Ascending aorta (tissue), 2 donors: Measurements from ENCODE around the gene PRRC2B. TPM values are rescaled to one million over a fixed set of nuclear protein-coding genes. Genes with fewer than 3 reads are reported as not detected.

Experiments
- DNase-seq, 2 donors: peaks; one replicate each; pipeline ENCODE4 v3.0.0-alpha.2; 2019; ENCODE audit warnings: low spot score in 2 of 2
- H3K27ac ChIP-seq, 2 donors: fragments of 200-600 bp; sonication (generic); one replicate each; pipeline ENCODE4 v1.5.1; 2016 to 2017; ENCODE audit warnings: mild to moderate bottlenecking in 1 of 2
- H3K27me3 ChIP-seq: fragments of 200-600 bp; sonication (generic); one replicate; pipeline ENCODE4 v1.5.1; 2017
- H3K36me3 ChIP-seq, 2 donors: fragments of 200-600 bp; sonication (generic); one replicate each; pipeline ENCODE4 v1.5.1; 2016
- H3K4me1 ChIP-seq, 2 donors: fragments of 200-600 bp; sonication (generic); one replicate each; pipeline ENCODE4 v1.5.1; 2016 to 2017; ENCODE audit warnings: mild to moderate bottlenecking in 1 of 2
- H3K4me3 ChIP-seq, 2 donors: fragments of 200-600 bp; sonication (generic); one replicate each; pipeline ENCODE4 v1.5.1; 2016 to 2017; ENCODE audit warnings: mild to moderate bottlenecking in 1 of 2
- H3K9me3 ChIP-seq, 2 donors: fragments of 200-600 bp; sonication (generic); one replicate each; pipeline ENCODE4 v1.5.1; 2016
- intact Hi-C: fragments of 100-400 bp; cut with DNase I; formaldehyde crosslinking; loops from one replicate; pipeline ENCODE4 v1.15.1; 2023
- total RNA-seq: library from RNA; depleted of rRNA; stranded (reverse); fragments of >200 nt; gene quantifications from one replicate; pipeline ENCODE4 v1.1.0, GENCODE V29; 2016
- TF ChIP-seq, protein P1 (sequence below), 3 experiments: fragments of 200-600 bp in 2 of 3; fragments of 450-650 bp in 1 of 3; sonication (generic) in 2 of 3; IDR thresholded peaks; one replicate each; pipeline ENCODE4 v1.5.1; 2016 to 2019; ENCODE audit warnings: antibody characterized with exemption in 3 of 3, mild to moderate bottlenecking in 1 of 3, moderate library complexity in 1 of 3

PRRC2B gene
- total RNA-seq, 1 donor from 2014 or later: 199 TPM

DNA sequence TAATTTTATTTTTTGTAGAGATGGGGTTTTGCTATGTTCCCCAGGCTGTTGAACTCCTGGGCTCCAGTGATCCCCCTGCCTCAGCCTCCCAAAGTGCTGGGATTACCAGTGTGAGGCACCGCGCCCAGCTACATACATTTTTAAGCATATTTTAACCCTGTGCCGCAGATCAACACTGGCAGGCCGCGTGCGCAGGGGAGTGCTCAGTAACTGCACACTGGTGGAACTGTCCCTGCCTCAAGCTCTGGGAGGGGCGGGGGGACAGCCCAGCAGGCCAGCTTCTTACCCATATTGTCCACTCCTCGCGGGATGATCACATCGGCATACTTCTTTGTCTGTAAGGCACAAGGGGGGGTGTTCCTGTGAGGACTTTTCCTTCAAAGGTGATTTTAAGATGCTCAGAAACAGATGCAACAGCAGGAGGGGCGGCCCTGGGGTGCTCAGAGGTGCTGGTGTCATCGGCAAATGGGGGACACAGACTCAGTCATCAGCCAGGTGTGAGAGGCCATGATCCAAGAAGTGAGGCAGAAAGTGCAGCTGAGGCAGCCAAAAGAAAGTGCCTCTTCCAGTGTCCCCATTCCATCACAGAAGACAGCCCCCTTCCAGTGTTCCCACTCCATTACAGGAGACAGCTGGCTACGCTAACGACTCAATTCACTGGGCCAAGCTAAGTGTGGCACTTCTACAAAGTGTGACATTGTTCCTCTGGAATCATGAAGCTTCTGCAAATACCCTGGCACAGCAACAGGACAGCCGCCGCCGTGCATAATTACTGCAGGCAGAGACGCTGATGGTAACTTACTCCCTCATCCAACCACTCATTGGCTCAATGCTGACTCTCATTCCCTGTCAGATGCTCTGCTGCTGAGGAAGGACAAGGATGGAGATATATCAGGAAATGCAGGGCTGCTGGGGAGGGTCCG lies 132.0 kb downstream of the PRRC2B start:
- H3K9me3 ChIP-seq: no peaks in the 10 kb centered on the region
- TF ChIP-seq, protein P1, sequence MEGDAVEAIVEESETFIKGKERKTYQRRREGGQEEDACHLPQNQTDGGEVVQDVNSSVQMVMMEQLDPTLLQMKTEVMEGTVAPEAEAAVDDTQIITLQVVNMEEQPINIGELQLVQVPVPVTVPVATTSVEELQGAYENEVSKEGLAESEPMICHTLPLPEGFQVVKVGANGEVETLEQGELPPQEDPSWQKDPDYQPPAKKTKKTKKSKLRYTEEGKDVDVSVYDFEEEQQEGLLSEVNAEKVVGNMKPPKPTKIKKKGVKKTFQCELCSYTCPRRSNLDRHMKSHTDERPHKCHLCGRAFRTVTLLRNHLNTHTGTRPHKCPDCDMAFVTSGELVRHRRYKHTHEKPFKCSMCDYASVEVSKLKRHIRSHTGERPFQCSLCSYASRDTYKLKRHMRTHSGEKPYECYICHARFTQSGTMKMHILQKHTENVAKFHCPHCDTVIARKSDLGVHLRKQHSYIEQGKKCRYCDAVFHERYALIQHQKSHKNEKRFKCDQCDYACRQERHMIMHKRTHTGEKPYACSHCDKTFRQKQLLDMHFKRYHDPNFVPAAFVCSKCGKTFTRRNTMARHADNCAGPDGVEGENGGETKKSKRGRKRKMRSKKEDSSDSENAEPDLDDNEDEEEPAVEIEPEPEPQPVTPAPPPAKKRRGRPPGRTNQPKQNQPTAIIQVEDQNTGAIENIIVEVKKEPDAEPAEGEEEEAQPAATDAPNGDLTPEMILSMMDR (IDR thresholded peaks at IDR 0.05): no peak
- intact Hi-C loops: no loop called here
- H3K27me3 ChIP-seq: no peaks in the 10 kb centered on the region
- DNase-seq: no peak
- H3K27ac ChIP-seq: no peak overlapping the region
- H3K4me1 ChIP-seq: peaks cover 8 to 9% of the 10 kb centered on the region in 2 donors
- no peak overlapping the region for H3K4me3 ChIP-seq
- peaks cover 79 to 88% of the 10 kb centered on the region in 2 donors for H3K36me3 ChIP-seq

DNA sequence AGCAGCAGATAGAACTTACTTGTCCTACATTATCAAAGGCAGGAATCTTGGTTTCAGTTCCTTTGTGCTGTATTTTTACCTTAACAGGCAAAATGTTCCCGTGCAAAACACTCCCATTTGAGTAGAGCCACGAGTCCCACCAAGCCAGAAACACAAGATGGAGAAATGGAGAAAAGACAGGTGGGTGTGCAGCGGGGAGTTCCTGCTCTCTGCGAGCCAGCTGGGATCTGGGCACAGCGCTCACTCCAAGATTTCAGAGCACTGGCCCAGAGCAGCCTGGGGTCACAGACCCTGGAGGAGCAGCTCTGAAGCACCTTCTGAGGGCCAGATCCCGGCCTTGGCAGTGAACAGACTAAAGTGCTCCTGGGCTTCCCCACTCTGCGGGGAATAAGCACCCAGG lies 134.3 kb downstream of the PRRC2B start:
- DNase-seq: no peak
- TF ChIP-seq, protein P1 (IDR thresholded peaks at IDR 0.05): no peak
- Histone ChIP-seq H3K36me3 (peaks cover 60 to 66% of the 10 kb centered on the region in 2 donors), H3K4me3 (no peak overlapping the region), H3K9me3 (no peaks in the 10 kb centered on the region), H3K27me3 (no peaks in the 10 kb centered on the region), H3K27ac (no peak overlapping the region), H3K4me1 (peaks cover 11 to 14% of the 10 kb centered on the region in 2 donors)
- intact Hi-C loops: no loop called here

DNA sequence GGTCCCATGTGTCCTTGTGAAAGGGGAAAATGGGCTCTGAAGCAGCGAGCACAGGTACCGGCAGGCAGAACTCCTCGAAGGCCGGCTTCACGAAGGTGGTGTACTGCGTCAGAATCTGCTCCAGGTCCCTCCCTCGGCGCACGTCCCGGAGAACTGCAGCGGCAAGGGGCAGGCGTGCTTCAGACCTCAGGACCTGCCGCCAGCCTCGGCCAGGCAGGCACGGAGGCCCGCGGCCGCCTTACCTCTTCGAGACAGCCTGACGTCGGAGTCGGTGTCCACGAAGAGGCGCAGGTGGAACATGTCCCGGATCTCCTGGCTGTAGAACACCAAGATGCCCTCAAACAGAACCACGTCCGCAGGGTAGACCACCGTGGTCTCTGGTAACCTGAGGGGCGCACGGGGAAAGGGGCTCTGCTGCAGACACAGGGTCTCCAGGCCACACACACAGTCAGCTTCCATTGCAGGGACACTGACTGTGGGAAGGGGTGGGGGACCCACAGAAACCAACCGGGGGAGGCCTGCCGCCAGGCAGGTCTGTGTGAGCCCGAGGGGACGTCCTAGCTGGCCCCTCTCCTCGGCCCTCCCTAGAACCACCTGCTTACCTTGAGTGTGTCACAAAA lies 135.1 kb downstream of the PRRC2B start:
- Histone ChIP-seq H3K36me3 (peaks cover 52 to 58% of the 10 kb centered on the region in 2 donors), H3K9me3 (no peaks in the 10 kb centered on the region), H3K27me3 (no peaks in the 10 kb centered on the region), H3K4me1 (peaks cover 11 to 14% of the 10 kb centered on the region in 2 donors), H3K4me3 (no peak overlapping the region), H3K27ac (no peak overlapping the region)
- TF ChIP-seq, protein P1 (IDR thresholded peaks at IDR 0.05): no peak
- intact Hi-C loops: no loop called here
- no peak for DNase-seq

DNA sequence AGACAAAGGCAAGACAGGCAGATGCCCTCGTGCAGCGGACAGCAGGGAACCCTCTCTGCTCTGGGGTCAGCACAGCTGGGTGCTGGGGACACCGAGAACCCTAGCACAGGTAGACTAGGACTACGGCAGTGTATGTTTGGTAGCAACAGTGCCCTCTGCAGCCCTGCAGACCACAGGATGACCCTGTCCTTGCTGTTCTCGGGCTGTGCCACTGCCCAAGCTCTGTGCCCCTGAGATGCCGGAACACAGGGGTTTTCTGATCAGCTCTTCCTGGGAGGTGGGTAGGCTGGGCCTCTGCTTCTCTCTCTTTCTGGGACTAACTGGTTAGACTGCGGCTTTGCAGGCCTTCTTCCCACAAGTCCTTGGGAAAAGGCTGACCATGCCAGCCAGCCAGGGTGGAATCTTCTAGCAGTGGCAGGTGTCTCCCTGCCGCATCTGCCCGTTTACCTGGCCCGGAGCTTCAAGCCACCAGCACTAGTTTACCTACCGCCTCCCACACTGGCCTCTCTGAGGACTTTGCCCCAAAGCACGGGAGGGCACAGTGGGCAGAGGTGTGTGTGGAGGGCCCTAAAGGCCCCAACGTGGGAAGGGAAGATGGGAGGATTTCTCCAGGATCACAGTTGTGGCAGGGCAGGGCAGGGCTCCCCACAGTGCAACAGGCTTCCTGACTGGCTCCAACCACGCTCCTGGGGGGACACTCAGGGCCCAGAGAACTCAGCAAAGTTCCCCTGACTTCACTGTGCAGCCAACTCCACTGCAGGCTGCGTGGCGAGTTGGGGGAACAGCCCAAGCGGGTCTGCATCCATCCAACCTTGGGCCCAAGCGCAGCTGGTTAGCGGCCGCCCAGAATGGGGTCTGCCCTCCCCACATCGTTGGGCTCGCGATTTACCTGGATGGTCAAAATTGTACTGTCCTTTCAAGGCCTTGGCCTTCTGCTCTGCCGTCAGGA lies 136.0 kb downstream of the PRRC2B start:
- no peak for DNase-seq
- no peaks in the 10 kb centered on the region for H3K9me3 ChIP-seq
- peaks cover 11 to 14% of the 10 kb centered on the region in 2 donors for H3K4me1 ChIP-seq
- intact Hi-C loops: loop anchor here (2.0 to 5.0 kb wide), 2 partner anchors 157 to 212 kb away; partner anchors contain the start of gene RAPGEF1
- peaks cover 43 to 51% of the 10 kb centered on the region in 2 donors for H3K36me3 ChIP-seq
- H3K27ac ChIP-seq: peak overlapping the region; percentile 79 to 81
- peak overlapping the region; percentile 93 to 99 for H3K4me3 ChIP-seq
- no peaks in the 10 kb centered on the region for H3K27me3 ChIP-seq
- TF ChIP-seq, protein P1 (IDR thresholded peaks at IDR 0.05): no peak

DNA sequence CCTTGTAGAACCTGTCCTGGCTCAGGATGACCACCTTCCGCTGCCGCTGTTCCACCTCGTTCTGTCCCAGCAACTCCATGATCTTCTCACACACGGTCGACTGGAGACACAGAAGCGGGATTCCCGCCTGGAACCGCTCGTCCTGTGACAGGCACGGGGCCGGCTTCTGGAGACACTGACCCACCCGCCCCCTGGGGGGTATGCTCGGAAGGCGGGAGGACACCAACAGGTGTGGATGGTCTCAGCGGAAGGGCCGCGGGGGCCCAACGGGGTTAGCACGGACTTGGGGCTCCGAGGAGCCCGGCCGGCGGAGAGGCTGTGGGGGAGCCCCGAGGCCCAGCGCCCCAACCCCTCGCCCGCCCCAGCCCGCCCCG lies 136.6 kb downstream of the PRRC2B start:
- H3K27ac ChIP-seq: peak overlapping the region; percentile 79 to 81
- no peaks in the 10 kb centered on the region for H3K27me3 ChIP-seq
- H3K4me1 ChIP-seq: peaks cover 11 to 14% of the 10 kb centered on the region in 2 donors
- DNase-seq: peak in 1 of 2 donors; percentile 78
- no peaks in the 10 kb centered on the region for H3K9me3 ChIP-seq
- peak overlapping the region; percentile 93 to 99 for H3K4me3 ChIP-seq
- TF ChIP-seq, protein P1 (IDR thresholded peaks at IDR 0.05): peak in 2 of 3 experiments; percentile 17
- H3K36me3 ChIP-seq: peaks cover 38 to 44% of the 10 kb centered on the region in 2 donors
- intact Hi-C loops: loop anchor here (2.0 to 5.0 kb wide), 2 partner anchors 158 to 212 kb away; partner anchors contain the start of gene RAPGEF1
